CD14-positive monocyte (primary cell): Measurements from ENCODE around the gene BRAF. TPM values are rescaled to one million over a fixed set of nuclear protein-coding genes. Genes with fewer than 3 reads are reported as not detected.
A peak's percentile ranks its signal among the peaks of the same experiment; 100 is the strongest.

ENCODE experiments used
- DNase-seq, 3 donors: peaks; one replicate each; pipeline ENCODE4 v3.0.0-alpha.2; 2011 to 2022
- H2AFZ ChIP-seq: 2 replicates; pipeline ENCODE4 v1.6.0; 2012; ENCODE audit warnings: mild to moderate bottlenecking, low read depth, low read length, inconsistent platforms; ENCODE audit not compliant: insufficient read depth, poor library complexity, severe bottlenecking
- H3K27ac ChIP-seq, 2 donors: 1 replicate in 1 of 2; 2 replicates in 1 of 2; pipeline ENCODE4 v1.5.1; 2012 to 2013; ENCODE audit warnings: low read length in 2 of 2, control low read depth in 1 of 2, inconsistent platforms in 1 of 2, low read depth in 1 of 2, mild to moderate bottlenecking in 1 of 2
- H3K27me3 ChIP-seq, 2 donors: one replicate each; pipeline versions ENCODE4 v1.6.0 to v1.6.1; 2011 to 2013; ENCODE audit warnings: low read length in 2 of 2; ENCODE audit not compliant: control insufficient read depth in 2 of 2, insufficient read depth in 2 of 2
- H3K36me3 ChIP-seq, 2 donors: replicated peaks in 1 of 2; 1 replicate in 1 of 2; 2 replicates in 1 of 2; pipeline versions ENCODE4 v1.5.1 to v1.6.1; 2012 to 2013; ENCODE audit warnings: low read length in 2 of 2, control low read depth in 1 of 2, inconsistent platforms in 1 of 2, mild to moderate bottlenecking in 1 of 2; ENCODE audit not compliant: insufficient read depth in 2 of 2, control insufficient read depth in 1 of 2
- H3K4me1 ChIP-seq, 2 donors: 1 replicate in 1 of 2; 2 replicates in 1 of 2; pipeline versions ENCODE4 v1.5.1 to v1.6.1; 2012 to 2013; ENCODE audit warnings: low read length in 2 of 2, control low read depth in 1 of 2, inconsistent platforms in 1 of 2, mild to moderate bottlenecking in 1 of 2, moderate library complexity in 1 of 2; ENCODE audit not compliant: insufficient read depth in 2 of 2, control insufficient read depth in 1 of 2
- H3K4me2 ChIP-seq: replicated peaks from 2 replicates; pipeline ENCODE3; 2012; ENCODE audit warnings: low read length, moderate library complexity, mild to moderate bottlenecking; ENCODE audit not compliant: poor library complexity, severe bottlenecking; ENCODE audit errors: extremely low read depth
- H3K4me3 ChIP-seq, 3 experiments: fragments of 200-600 bp in 1 of 3; sonication (generic) in 1 of 3; replicated peaks in 1 of 3; 1 replicate in 2 of 3; 2 replicates in 1 of 3; pipeline ENCODE4 v1.5.1; 2011 to 2013; ENCODE audit warnings: low read length in 3 of 3, mild to moderate bottlenecking in 3 of 3, control low read depth in 2 of 3, low read depth in 2 of 3, inconsistent platforms in 1 of 3, moderate library complexity in 1 of 3
- H3K79me2 ChIP-seq: 2 replicates; pipeline ENCODE4 v1.6.0; 2012; ENCODE audit warnings: mild to moderate bottlenecking, control low read depth, inconsistent platforms, low read length, moderate library complexity; ENCODE audit not compliant: insufficient read depth
- H3K9ac ChIP-seq: 2 replicates; pipeline ENCODE4 v1.6.0; 2017; ENCODE audit warnings: low read length, mild to moderate bottlenecking; ENCODE audit not compliant: insufficient read depth, poor library complexity, severe bottlenecking
- H3K9me3 ChIP-seq, 2 donors: replicated peaks in 1 of 2; 1 replicate in 1 of 2; 2 replicates in 1 of 2; pipeline versions ENCODE4 v1.5.1 to v1.6.1; 2012 to 2013; ENCODE audit warnings: low read length in 2 of 2, control low read depth in 1 of 2; ENCODE audit not compliant: control insufficient read depth in 1 of 2, insufficient read depth in 1 of 2
- H4K20me1 ChIP-seq: 2 replicates; pipeline ENCODE4 v1.6.0; 2012; ENCODE audit warnings: mild to moderate bottlenecking, low read length, control low read depth, moderate library complexity; ENCODE audit not compliant: insufficient read depth
- H3K27ac Mint-ChIP-seq, 7 donors: one replicate each; pipeline ENCODE4 v1.8.0; 2020; ENCODE audit warnings: mild to moderate bottlenecking in 7 of 7, mixed read lengths in 7 of 7, moderate library complexity in 6 of 7, inconsistent platforms in 2 of 7
- H3K27me3 Mint-ChIP-seq, 3 donors: one replicate each; pipeline ENCODE4 v1.8.0; 2021 to 2022; ENCODE audit warnings: low read depth in 3 of 3, mild to moderate bottlenecking in 3 of 3, mixed read lengths in 3 of 3, moderate library complexity in 3 of 3, inconsistent platforms in 1 of 3
- H3K36me3 Mint-ChIP-seq, 2 donors: one replicate each; pipeline ENCODE4 v1.8.0; 2020; ENCODE audit warnings: mixed read lengths in 2 of 2, inconsistent platforms in 1 of 2, mild to moderate bottlenecking in 1 of 2
- H3K4me1 Mint-ChIP-seq: one replicate; pipeline ENCODE4 v1.8.0; 2020; ENCODE audit warnings: mild to moderate bottlenecking, mixed read lengths
- H3K4me3 Mint-ChIP-seq, 2 donors: one replicate each; pipeline ENCODE4 v1.8.0; 2020; ENCODE audit warnings: mild to moderate bottlenecking in 2 of 2, mixed read lengths in 2 of 2, moderate library complexity in 1 of 2
- H3K9me3 Mint-ChIP-seq, 7 donors: one replicate each; pipeline ENCODE4 v1.8.0; 2020 to 2022; ENCODE audit warnings: mixed read lengths in 7 of 7, mild to moderate bottlenecking in 6 of 7, moderate library complexity in 6 of 7, inconsistent platforms in 2 of 7
- WGBS: methylation state at CpG from one replicate; pipeline ENCODE4 v1.1.5; 2013; ENCODE audit warnings: missing lambda C conversion rate; ENCODE audit not compliant: insufficient coverage; 5-methylcytosine and 5-hydroxymethylcytosine counted together
- intact Hi-C, 2 donors: fragments of 100-400 bp; cut with micrococcal nuclease; formaldehyde crosslinking; loops; one replicate each; pipeline versions ENCODE4 v1.15.0 to v1.15.1; 2023
- polyA plus RNA-seq, 3 donors: library from polyadenylated mRNA; depleted of rRNA in 1 of 3; unstranded in 2 of 3; stranded (reverse) in 1 of 3; fragments of 300-500 nt in 2 of 3; fragments of >200 nt in 1 of 3; fragmentation: Illumina TruSeq in 2 of 3; gene quantifications; 1 replicate in 2 of 3; 2 replicates in 1 of 3; pipeline ENCODE4 v1.2.3, GENCODE V29; 2012 to 2021
- TF ChIP-seq, protein P1 (sequence below): fragments of 200-600 bp; IDR thresholded peaks from one replicate; pipeline ENCODE4 v1.8.0; 2022; ENCODE audit warnings: antibody characterized with exemption, mild to moderate bottlenecking

Gene BRAF
- polyA plus RNA-seq, 3 donors, result 3.8 to 10.0 (median 5.6) TPM

DNA sequence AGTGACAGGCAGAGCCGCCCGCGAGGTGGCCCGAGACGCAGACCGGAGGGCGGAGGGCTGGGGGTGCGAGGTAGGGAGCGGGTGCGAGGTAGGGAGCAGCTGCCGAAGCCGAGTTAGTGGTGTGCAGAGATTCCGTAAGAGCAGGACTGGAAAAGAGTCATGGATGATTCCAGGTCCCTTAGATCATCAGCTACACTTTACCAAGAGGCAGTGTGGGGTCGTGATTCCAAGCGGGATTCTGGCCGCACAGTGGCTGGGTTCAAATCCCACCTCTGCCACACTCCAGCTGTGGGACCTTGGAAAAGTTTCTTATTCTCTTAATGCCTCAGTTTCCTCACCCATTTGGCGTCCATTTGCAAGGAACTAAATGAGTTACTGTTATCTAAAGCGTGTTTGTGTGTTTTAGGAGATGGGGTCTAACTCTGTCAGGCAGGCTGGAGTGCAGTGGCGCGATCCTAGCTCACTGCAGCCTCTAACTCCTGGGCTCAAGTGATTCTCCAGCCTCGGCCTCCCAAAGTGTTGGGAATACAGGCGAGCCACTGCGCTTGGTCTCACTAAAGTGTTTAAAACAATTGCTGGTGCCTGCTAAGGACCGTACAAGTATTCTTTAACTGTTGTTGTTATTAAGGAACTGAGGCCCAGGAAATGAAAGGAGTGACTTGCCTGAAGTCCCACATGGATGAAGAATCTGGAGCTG lies 227.1 kb downstream of the BRAF start:
- Mint-ChIP-seq H3K27ac (peak overlapping the region; percentile 73 to 99 (median 95)), H3K9me3 (no peaks in the 10 kb centered on the region), H3K4me3 (peak overlapping the region; percentile 97 to 99), H3K4me1 (peaks cover 26% of the 10 kb centered on the region), H3K36me3 (peaks cover 12 to 15% of the 10 kb centered on the region in 2 donors), H3K27me3 (peaks cover 0 to 1% (median 1%) of the 10 kb centered on the region in 3 donors)
- intact Hi-C loops, result loop anchor here in 1 of 2 donors (10.0 kb wide), 1 partner anchor 227 kb away; the partner anchor contains the start of gene BRAF
- Histone ChIP-seq H3K4me2 (peak overlapping the region; percentile 81), H3K27ac (peak overlapping the region; percentile 77 to 87), H3K9me3 (no peaks in the 10 kb centered on the region), H3K79me2 (peaks cover 57% of the 10 kb centered on the region), H4K20me1 (peaks cover 44% of the 10 kb centered on the region), H3K27me3 (no peaks in the 10 kb centered on the region), H3K36me3 (peaks cover 0 to 10% of the 10 kb centered on the region in 2 donors), H2AFZ (peak overlapping the region; percentile 96), H3K4me1 (peaks cover 15 to 21% of the 10 kb centered on the region in 2 donors), H3K9ac (peak overlapping the region; percentile 84), H3K4me3 (peak overlapping the region; percentile 82 to 97 (median 94))
- no peak for DNase-seq
- 40% methylated on average over 15 of the region's 24 CpGs for WGBS
- TF ChIP-seq, protein P1, sequence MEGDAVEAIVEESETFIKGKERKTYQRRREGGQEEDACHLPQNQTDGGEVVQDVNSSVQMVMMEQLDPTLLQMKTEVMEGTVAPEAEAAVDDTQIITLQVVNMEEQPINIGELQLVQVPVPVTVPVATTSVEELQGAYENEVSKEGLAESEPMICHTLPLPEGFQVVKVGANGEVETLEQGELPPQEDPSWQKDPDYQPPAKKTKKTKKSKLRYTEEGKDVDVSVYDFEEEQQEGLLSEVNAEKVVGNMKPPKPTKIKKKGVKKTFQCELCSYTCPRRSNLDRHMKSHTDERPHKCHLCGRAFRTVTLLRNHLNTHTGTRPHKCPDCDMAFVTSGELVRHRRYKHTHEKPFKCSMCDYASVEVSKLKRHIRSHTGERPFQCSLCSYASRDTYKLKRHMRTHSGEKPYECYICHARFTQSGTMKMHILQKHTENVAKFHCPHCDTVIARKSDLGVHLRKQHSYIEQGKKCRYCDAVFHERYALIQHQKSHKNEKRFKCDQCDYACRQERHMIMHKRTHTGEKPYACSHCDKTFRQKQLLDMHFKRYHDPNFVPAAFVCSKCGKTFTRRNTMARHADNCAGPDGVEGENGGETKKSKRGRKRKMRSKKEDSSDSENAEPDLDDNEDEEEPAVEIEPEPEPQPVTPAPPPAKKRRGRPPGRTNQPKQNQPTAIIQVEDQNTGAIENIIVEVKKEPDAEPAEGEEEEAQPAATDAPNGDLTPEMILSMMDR, result no peak

DNA sequence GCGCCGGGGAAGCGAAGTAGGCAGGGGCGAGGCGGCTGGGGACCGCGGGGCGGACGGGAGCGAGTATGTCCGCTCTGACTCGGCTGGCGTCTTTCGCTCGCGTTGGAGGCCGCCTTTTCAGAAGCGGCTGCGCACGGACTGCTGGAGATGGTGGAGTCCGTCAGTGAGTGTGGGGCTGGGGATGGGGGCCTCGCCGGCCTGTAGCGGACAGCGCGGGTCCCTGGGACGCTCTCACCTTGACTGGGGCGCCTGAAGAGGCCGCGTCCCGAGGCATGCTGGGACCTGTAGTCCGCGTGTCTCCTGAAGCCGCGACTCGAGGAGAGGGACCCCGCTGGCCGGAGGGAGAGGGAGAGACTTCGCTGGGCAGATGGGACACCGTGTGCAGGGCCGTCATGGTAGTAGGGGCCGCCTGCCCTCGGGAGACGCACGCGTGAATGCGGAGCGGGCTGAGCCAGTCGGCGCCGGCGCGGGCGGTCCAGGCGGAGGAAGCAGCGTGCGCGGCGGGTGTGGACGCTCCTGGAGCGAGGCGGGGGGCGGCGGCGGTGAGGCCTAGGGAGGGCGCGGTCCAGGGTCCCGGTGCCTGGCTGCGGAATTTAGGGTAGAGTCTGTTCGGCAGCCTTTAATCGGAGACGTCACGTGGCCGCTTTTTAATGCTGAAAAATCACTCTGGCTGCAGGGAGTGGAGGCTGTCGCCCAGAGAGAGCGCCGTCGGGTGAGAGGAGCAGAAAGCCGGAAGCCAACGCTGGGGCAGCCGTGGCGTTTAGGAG lies 227.9 kb downstream of the BRAF start, which contains the start of gene NDUFB2:
TSS of gene NDUFB2 (plus strand) at position 29 of the 767 bp plus-strand sequence. CDS start at position 66, 37 bp downstream.
- Histone ChIP-seq H3K27ac (peak within 1 kb of the TSS; percentile 77 to 87), H3K4me2 (peak within 1 kb of the TSS; percentile 81), H3K27me3 (no peaks in the 10 kb centered on the region), H3K4me3 (peak within 1 kb of the TSS; percentile 82 to 97 (median 94)), H2AFZ (peak within 1 kb of the TSS; percentile 96), H4K20me1 (peaks cover 37% of the 10 kb centered on the region), H3K9me3 (no peaks in the 10 kb centered on the region), H3K9ac (peak within 1 kb of the TSS; percentile 84), H3K36me3 (peaks cover 2 to 17% of the 10 kb centered on the region in 2 donors), H3K4me1 (peaks cover 15 to 21% of the 10 kb centered on the region in 2 donors), H3K79me2 (peaks cover 51% of the 10 kb centered on the region)
- H3K27ac Mint-ChIP-seq, result peak within 1 kb of the TSS; percentile 92 to 99 (median 96)
- intact Hi-C loops, result loop anchor here in 1 of 2 donors (10.0 kb wide), 1 partner anchor 228 kb away; the partner anchor contains the start of gene BRAF
- TF ChIP-seq, protein P1, result no peak
- H3K4me3 Mint-ChIP-seq, result peak within 1 kb of the TSS; percentile 97 to 99
- peaks cover 0 to 1% (median 1%) of the 10 kb centered on the region in 3 donors for H3K27me3 Mint-ChIP-seq
- no peaks in the 10 kb centered on the region for H3K9me3 Mint-ChIP-seq
- H3K4me1 Mint-ChIP-seq, result peaks cover 26% of the 10 kb centered on the region
- peak; percentile 44 to 56 (median 53) for DNase-seq
- under 1% methylated on average over 82 of the region's 82 CpGs for WGBS
- peaks cover 20% of the 10 kb centered on the region in 2 donors for H3K36me3 Mint-ChIP-seq
